22Rv1 (cell line): ENCODE measurements around the gene VASP.

Experiments used
- H3K27ac ChIP-seq: fragments of 450-650 bp; 2 replicates; pipeline ENCODE4 v1.5.1; 2017
- ZFX ChIP-seq: fragments of 450-650 bp; IDR thresholded peaks from 2 replicates; pipeline ENCODE4 v1.6.1; 2017; ENCODE audit warnings: antibody characterized with exemption, borderline replicate concordance
- TF ChIP-seq, protein P1 (sequence below): fragments of 450-650 bp; IDR thresholded peaks from 2 replicates; pipeline ENCODE4 v1.5.1; 2017; ENCODE audit warnings: mild to moderate bottlenecking

VASP gene

DNA sequence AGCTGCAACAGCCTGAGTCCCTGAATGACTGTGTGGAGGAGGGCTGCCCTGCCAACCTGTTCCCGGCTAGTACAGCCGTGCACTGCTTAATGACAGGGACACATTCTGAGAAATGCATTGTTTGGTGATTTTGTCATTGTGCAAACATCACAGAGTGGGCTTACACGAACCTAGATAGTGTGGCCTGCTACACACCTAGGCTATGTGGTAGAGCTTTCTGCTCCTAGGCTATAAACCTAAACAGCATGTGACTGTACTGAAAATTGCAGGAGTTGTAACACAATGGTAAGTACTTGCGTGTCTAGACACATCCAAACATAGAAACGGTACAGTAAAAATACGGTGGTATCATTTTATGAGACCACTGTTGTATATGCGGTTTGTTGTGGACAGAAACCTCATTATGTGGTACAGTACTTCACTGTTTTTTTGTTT, 35.0 kb downstream of the VASP start:
- H3K27ac ChIP-seq = no peak overlapping the region
- TF ChIP-seq, protein P1, sequence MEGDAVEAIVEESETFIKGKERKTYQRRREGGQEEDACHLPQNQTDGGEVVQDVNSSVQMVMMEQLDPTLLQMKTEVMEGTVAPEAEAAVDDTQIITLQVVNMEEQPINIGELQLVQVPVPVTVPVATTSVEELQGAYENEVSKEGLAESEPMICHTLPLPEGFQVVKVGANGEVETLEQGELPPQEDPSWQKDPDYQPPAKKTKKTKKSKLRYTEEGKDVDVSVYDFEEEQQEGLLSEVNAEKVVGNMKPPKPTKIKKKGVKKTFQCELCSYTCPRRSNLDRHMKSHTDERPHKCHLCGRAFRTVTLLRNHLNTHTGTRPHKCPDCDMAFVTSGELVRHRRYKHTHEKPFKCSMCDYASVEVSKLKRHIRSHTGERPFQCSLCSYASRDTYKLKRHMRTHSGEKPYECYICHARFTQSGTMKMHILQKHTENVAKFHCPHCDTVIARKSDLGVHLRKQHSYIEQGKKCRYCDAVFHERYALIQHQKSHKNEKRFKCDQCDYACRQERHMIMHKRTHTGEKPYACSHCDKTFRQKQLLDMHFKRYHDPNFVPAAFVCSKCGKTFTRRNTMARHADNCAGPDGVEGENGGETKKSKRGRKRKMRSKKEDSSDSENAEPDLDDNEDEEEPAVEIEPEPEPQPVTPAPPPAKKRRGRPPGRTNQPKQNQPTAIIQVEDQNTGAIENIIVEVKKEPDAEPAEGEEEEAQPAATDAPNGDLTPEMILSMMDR = no peak
- no peak for TF ChIP-seq ZFX

DNA sequence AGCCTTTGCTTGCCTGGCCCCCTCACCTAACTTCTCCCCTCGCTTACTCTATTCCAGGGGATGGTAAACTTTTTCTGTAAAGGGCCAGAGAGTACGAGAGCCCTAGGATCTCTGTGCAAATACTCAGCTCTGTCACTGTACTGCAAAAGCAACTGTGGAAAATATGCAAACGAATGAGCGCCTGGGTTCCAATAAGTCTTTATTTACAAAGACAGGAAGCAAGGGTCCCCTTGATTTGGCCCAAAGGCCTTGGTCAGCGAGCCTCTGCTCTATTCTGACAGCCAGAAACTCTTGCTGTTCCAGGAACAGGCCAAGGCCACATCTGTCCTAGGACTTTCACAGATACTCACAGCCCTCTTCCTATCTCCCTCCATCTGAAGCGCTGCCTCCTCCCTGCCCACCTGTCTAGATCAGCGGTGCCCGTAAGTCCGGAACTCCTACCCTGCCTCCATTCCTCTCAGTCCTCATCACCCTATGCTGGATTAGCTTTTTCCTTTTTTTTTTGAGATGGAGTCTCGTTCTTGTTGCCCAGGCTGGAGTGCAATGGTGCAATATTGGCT, 40.0 kb downstream of the VASP start:
- H3K27ac ChIP-seq = peak overlapping the region; percentile 43
- TF ChIP-seq, protein P1 = no peak
- TF ChIP-seq ZFX = no peak

DNA sequence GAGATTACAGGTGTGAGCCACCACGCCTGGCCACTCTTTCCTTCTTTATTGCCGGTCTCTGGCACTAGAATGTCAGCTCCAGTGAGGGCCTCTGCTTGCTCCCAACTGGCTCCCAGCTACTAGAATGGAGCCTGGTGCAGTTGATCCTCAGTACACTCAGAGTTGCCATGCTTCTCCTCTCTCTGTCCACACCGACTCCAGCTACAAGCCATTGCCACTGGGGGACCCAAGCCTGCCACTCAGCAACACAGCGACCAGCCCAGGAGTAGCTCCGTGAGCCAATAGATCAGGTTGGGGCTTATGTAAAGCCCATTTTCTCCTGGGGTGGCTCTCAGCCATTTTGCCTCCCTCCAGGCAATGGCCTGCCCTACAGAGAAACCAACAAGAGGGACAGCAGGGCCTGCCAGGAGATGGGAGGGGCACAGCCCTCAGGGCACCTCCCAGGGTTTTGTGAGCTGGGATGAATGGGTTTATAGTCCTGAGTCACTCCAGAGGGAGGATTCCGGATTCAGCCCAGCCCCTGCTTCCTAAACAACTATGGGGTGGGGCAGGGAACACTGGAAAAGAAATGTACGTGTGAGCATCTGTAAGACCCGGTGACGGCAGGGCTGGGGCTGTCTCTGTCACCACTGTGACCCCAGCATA, 40.8 kb downstream of the VASP start:
- TF ChIP-seq ZFX = no peak
- TF ChIP-seq, protein P1 = no peak

DNA sequence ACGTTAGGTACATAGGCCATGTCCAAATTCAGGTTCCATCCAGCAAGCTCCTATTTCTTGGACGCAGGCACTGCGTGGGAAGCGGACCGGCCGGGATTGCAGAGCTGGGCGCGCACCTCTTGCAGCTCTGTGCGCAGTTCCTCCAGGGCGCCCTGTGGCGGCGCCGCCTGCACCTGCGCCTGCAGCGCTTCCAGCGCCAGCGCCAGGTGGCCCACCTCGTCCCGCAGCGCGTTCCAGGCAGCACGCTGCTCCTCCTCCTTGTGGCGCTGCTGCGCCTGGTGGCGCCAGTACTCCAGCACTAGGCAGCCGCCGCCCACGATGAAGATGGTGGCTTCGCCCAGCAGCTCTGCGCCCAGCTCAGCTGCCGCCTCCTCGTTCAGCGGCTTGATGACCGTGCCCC, 46.2 kb downstream of the VASP start:
- TF ChIP-seq, protein P1 = no peak
- TF ChIP-seq ZFX = no peak
- H3K27ac ChIP-seq = no peak overlapping the region

More for the DNA sequence above, 40.8 kb downstream of the VASP start:
- H3K27ac ChIP-seq = peak overlapping the region; percentile 43

DNA sequence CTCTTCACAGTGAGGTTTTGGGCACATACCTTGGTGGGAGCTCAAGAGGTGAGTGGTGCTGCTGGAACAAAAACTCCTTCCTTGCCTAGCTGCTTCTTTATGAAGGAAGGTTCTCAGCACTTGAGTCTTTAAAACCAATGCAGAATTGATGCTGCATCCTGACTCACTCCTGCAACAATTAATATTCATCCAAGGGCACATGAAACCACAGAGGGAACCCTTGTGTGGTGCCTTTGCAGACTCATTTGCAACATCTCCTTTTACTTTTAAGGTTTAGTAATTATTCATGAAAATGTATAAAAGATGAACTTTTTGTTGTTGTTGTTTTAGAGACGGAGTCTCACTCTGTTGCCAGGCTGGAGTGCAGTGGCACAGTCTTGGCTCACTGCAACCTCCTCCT, 47.2 kb downstream of the VASP start:
- TF ChIP-seq ZFX = no peak
- TF ChIP-seq, protein P1 = no peak
- H3K27ac ChIP-seq = no peak overlapping the region

DNA sequence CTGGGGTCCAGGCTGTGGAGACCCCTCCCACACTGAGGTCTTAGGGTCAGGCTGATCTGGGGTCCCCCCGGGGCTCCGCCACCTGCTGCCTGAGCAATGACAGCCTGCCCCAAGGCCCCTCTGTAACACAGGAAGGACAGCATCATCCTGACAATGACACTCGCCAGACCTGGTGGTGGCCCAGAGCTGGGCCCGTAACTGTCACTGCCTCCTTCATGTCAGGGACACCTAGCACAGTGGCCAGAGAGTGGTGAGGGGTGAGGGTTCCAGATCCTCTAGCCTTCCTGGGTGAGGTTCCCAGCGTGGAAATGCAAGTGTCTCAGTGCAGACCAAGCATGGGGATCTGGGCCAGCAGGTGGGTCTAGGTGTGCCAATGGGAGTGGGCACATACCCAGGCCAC, 49.6 kb downstream of the VASP start:
- H3K27ac ChIP-seq = no peak overlapping the region
- TF ChIP-seq, protein P1 = no peak
- TF ChIP-seq ZFX = no peak

DNA sequence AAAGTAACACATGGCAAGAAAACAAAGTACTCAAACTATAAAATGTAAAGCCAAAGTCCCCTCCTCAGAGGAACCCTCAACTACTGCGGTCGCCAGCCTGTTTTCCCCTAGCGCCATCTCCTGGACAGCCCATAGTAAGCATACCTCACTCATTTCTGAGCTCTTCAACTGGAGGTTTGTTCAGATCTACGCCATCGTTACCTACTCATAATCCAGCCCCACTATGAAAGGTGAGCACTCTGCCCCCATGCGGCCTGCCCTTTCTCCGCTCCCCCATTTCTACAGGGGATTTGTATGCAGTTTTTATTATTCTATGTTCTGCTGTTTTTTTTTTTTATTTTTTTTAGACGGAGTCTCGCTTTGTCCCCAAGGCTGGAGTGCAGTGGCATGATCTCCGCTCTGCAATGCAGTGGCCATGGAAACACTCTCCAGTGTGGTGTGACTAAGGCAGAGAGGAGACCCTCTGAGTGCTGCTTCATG, 51.2 kb downstream of the VASP start:
- H3K27ac ChIP-seq = no peak overlapping the region
- no peak for TF ChIP-seq ZFX
- TF ChIP-seq, protein P1 = peak; percentile 84
